Neural cell (in vitro differentiated cells): Measurements from ENCODE around the gene EFCAB8. TPM values are rescaled to one million over a fixed set of nuclear protein-coding genes. Genes with fewer than 3 reads are reported as not detected.

ENCODE experiments used
- H2AFZ ChIP-seq: fragments of 200-600, 300-800 bp; sonication (generic), shearing (Covaris generic); 2 replicates; pipeline ENCODE4 v1.6.0; 2014; ENCODE audit warnings: low read depth, mild to moderate bottlenecking, antibody characterized with exemption, low read length, moderate library complexity
- H3F3A ChIP-seq: fragments of 200-600 bp; shearing (Covaris generic); 2 replicates; pipeline ENCODE4 v1.6.1; 2016; ENCODE audit warnings: mild to moderate bottlenecking, moderate library complexity, mixed read lengths, antibody characterized with exemption, low read length; ENCODE audit not compliant: insufficient read depth, poor library complexity, severe bottlenecking
- H3K27ac ChIP-seq: fragments of 200-600, 300-800 bp; sonication (generic), shearing (Covaris generic); 2 replicates; pipeline ENCODE4 v1.5.1; 2014; ENCODE audit warnings: mild to moderate bottlenecking, low read length, moderate library complexity
- H3K27me3 ChIP-seq: fragments of 300-800, 200-600 bp; sonication (generic), shearing (Covaris generic); 2 replicates; pipeline ENCODE4 v1.6.0; 2014; ENCODE audit warnings: mild to moderate bottlenecking, low read depth, low read length, moderate library complexity; ENCODE audit not compliant: insufficient read depth
- H3K36me3 ChIP-seq: fragments of 300-800, 200-600 bp; sonication (generic), shearing (Covaris generic); 2 replicates; pipeline ENCODE4 v1.5.1; 2014; ENCODE audit warnings: mild to moderate bottlenecking, antibody characterized with exemption, low read length, moderate library complexity; ENCODE audit not compliant: insufficient read depth
- H3K4me2 ChIP-seq: fragments of 300-800, 200-600 bp; sonication (generic), shearing (Covaris generic); 2 replicates; pipeline ENCODE4 v1.6.0; 2014; ENCODE audit warnings: mild to moderate bottlenecking, low read length
- H3K4me3 ChIP-seq: fragments of 300-800, 200-600 bp; sonication (generic), shearing (Covaris generic); 2 replicates; pipeline ENCODE4 v1.5.1; 2014; ENCODE audit warnings: mild to moderate bottlenecking, low read length, moderate library complexity
- H3K79me2 ChIP-seq: fragments of 200-600 bp; shearing (Covaris generic); replicated peaks from 2 replicates; pipeline ENCODE4 v1.6.0; 2014; ENCODE audit warnings: mild to moderate bottlenecking, low read length, moderate library complexity; ENCODE audit not compliant: insufficient read depth
- H3K9ac ChIP-seq: fragments of 300-800, 200-600 bp; sonication (generic), shearing (Covaris generic); 2 replicates; pipeline ENCODE4 v1.6.1; 2016; ENCODE audit warnings: mild to moderate bottlenecking, low read length, mixed read lengths
- H3K9me2 ChIP-seq: fragments of 200-600 bp; shearing (Covaris generic); 2 replicates; pipeline ENCODE4 v1.6.1; 2016; ENCODE audit warnings: mild to moderate bottlenecking, low read length, mixed read lengths; ENCODE audit not compliant: insufficient read depth
- H3K9me3 ChIP-seq: fragments of 200-600, 300-800 bp; sonication (generic), shearing (Covaris generic); 2 replicates; pipeline ENCODE4 v1.6.1; 2016; ENCODE audit warnings: mild to moderate bottlenecking, mixed run types, low read length, moderate library complexity, mixed read lengths
- H4K20me1 ChIP-seq: fragments of 200-600 bp; shearing (Covaris generic); 2 replicates; pipeline ENCODE4 v1.6.1; 2016; ENCODE audit warnings: mild to moderate bottlenecking, mixed run types; ENCODE audit not compliant: insufficient read depth
- EP300 ChIP-seq: fragments of 450-650 bp; conservative IDR thresholded peaks from 2 replicates; pipeline ENCODE4 v1.6.1; 2014; ENCODE audit warnings: antibody characterized with exemption, mild to moderate bottlenecking, moderate library complexity; ENCODE audit not compliant: poor library complexity, severe bottlenecking
- EZH2 ChIP-seq: fragments of 200-600, 300-800 bp; shearing (Covaris generic), sonication (generic); IDR thresholded peaks from 2 replicates; pipeline ENCODE4 v1.6.1; 2014; ENCODE audit warnings: antibody characterized with exemption, low read length, borderline replicate concordance, mild to moderate bottlenecking; ENCODE audit not compliant: insufficient read depth, poor library complexity, severe bottlenecking
- MXI1 ChIP-seq: fragments of 450-650 bp; conservative IDR thresholded peaks from 2 replicates; pipeline ENCODE4 v1.6.1; 2014; ENCODE audit warnings: antibody characterized with exemption, mild to moderate bottlenecking; ENCODE audit not compliant: poor library complexity, severe bottlenecking
- POLR2AphosphoS5 ChIP-seq: IDR thresholded peaks from 2 replicates; pipeline ENCODE4 v1.6.1; 2012
- RAD21 ChIP-seq: fragments of 450-650 bp; conservative IDR thresholded peaks from 2 replicates; pipeline ENCODE4 v1.6.1; 2014; ENCODE audit warnings: antibody characterized with exemption, mild to moderate bottlenecking, moderate library complexity
- SMC3 ChIP-seq: fragments of 450-650 bp; conservative IDR thresholded peaks from 2 replicates; pipeline ENCODE4 v1.6.1; 2014; ENCODE audit warnings: antibody characterized with exemption, mild to moderate bottlenecking, moderate library complexity; ENCODE audit not compliant: poor library complexity
- TAF1 ChIP-seq: IDR thresholded peaks from 2 replicates; pipeline ENCODE4 v1.6.1; 2012; ENCODE audit warnings: low read depth
- polyA plus RNA-seq: library from polyadenylated mRNA; depleted of rRNA; stranded (reverse); fragments of >200 nt; gene quantifications from 2 replicates; pipeline ENCODE4 v1.2.3, GENCODE V29; 2014
- TF ChIP-seq, protein P1 (sequence below): IDR thresholded peaks from 2 replicates; pipeline ENCODE4 v1.6.1; 2012; ENCODE audit warnings: borderline replicate concordance
- TF ChIP-seq, protein P2 (sequence below): fragments of 450-650 bp; IDR thresholded peaks from 2 replicates; pipeline ENCODE4 v1.5.1; 2014; ENCODE audit warnings: antibody characterized with exemption, mild to moderate bottlenecking, moderate library complexity; ENCODE audit not compliant: poor library complexity, severe bottlenecking

The EFCAB8 gene
- polyA plus RNA-seq, 1 donor from 2014 or later = not detected

DNA sequence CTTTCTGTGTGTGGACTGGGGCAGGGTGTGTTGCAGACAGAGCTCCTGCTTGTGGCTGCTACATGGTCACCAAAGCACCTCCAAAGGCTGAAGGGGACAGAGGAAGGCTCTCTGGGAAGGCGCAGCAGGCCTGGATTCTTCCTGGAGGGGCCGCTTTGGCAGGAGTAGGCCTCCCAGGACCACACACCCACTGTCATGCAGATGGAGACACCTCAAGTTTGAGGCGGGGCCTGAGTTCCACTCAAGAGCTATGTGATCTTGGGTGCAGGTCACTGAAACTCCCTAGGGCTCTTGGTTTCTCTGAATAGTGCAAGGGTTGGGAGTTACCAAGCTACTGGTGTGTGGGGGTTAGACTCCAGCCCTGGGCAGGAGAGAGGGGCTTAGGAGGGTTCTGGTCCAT is 27.9 kb downstream of the EFCAB8 start:
- no peaks in the 10 kb centered on the region for H3K79me2 ChIP-seq
- TF ChIP-seq, protein P1, sequence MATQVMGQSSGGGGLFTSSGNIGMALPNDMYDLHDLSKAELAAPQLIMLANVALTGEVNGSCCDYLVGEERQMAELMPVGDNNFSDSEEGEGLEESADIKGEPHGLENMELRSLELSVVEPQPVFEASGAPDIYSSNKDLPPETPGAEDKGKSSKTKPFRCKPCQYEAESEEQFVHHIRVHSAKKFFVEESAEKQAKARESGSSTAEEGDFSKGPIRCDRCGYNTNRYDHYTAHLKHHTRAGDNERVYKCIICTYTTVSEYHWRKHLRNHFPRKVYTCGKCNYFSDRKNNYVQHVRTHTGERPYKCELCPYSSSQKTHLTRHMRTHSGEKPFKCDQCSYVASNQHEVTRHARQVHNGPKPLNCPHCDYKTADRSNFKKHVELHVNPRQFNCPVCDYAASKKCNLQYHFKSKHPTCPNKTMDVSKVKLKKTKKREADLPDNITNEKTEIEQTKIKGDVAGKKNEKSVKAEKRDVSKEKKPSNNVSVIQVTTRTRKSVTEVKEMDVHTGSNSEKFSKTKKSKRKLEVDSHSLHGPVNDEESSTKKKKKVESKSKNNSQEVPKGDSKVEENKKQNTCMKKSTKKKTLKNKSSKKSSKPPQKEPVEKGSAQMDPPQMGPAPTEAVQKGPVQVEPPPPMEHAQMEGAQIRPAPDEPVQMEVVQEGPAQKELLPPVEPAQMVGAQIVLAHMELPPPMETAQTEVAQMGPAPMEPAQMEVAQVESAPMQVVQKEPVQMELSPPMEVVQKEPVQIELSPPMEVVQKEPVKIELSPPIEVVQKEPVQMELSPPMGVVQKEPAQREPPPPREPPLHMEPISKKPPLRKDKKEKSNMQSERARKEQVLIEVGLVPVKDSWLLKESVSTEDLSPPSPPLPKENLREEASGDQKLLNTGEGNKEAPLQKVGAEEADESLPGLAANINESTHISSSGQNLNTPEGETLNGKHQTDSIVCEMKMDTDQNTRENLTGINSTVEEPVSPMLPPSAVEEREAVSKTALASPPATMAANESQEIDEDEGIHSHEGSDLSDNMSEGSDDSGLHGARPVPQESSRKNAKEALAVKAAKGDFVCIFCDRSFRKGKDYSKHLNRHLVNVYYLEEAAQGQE = no peak
- TF ChIP-seq, protein P2, sequence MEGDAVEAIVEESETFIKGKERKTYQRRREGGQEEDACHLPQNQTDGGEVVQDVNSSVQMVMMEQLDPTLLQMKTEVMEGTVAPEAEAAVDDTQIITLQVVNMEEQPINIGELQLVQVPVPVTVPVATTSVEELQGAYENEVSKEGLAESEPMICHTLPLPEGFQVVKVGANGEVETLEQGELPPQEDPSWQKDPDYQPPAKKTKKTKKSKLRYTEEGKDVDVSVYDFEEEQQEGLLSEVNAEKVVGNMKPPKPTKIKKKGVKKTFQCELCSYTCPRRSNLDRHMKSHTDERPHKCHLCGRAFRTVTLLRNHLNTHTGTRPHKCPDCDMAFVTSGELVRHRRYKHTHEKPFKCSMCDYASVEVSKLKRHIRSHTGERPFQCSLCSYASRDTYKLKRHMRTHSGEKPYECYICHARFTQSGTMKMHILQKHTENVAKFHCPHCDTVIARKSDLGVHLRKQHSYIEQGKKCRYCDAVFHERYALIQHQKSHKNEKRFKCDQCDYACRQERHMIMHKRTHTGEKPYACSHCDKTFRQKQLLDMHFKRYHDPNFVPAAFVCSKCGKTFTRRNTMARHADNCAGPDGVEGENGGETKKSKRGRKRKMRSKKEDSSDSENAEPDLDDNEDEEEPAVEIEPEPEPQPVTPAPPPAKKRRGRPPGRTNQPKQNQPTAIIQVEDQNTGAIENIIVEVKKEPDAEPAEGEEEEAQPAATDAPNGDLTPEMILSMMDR = no peak
- TF ChIP-seq EZH2 = no peak
- TF ChIP-seq EP300 = no peak
- TF ChIP-seq RAD21 = no peak
- TF ChIP-seq TAF1 = no peak
- no peak for TF ChIP-seq SMC3
- TF ChIP-seq MXI1 = no peak
- no peak for TF ChIP-seq POLR2AphosphoS5
- no peaks in the 10 kb centered on the region for H4K20me1 ChIP-seq
- H3K4me2 ChIP-seq = no peak overlapping the region
- H3K9me3 ChIP-seq = no peaks in the 10 kb centered on the region
- H3K4me3 ChIP-seq = no peak overlapping the region
- no peak overlapping the region for H3K27ac ChIP-seq
- no peaks in the 10 kb centered on the region for H3K36me3 ChIP-seq
- no peaks in the 10 kb centered on the region for H3K27me3 ChIP-seq
- no peak overlapping the region for H3K9ac ChIP-seq
- no peaks in the 10 kb centered on the region for H3K9me2 ChIP-seq
- H3F3A ChIP-seq = no peaks in the 10 kb centered on the region
- H2AFZ ChIP-seq = no peak overlapping the region

DNA sequence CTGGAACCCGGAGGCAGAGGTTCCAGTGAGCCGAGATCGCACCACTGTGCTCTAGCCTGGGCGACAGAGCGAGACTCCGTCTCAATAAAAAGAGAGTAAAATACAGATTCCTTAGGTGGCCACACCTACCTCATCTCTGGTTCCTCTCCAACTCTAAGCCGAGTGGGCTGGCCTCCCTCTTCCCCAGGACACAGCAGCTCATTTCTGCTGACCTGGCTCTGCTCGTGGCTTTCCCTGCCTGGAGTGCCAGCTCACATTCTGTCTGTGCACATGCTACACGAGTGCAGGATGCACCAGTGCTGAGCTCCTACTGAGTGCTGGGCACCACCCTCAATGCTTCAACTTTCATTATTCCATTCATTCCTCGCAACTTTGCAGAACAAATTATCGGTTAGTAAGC is 28.8 kb downstream of the EFCAB8 start:
- H3K27ac ChIP-seq = no peak overlapping the region
- H3K27me3 ChIP-seq = no peaks in the 10 kb centered on the region
- H4K20me1 ChIP-seq = no peaks in the 10 kb centered on the region
- H2AFZ ChIP-seq = no peak overlapping the region
- H3K4me3 ChIP-seq = no peak overlapping the region
- H3F3A ChIP-seq = no peaks in the 10 kb centered on the region
- H3K9me3 ChIP-seq = no peaks in the 10 kb centered on the region
- H3K9me2 ChIP-seq = no peaks in the 10 kb centered on the region
- no peak overlapping the region for H3K4me2 ChIP-seq
- TF ChIP-seq MXI1 (no peak), POLR2AphosphoS5 (no peak), RAD21 (no peak), SMC3 (no peak), EZH2 (no peak), TAF1 (no peak), EP300 (no peak)
- TF ChIP-seq, protein P2 = no peak
- TF ChIP-seq, protein P1 = no peak
- no peaks in the 10 kb centered on the region for H3K79me2 ChIP-seq
- H3K9ac ChIP-seq = no peak overlapping the region
- no peaks in the 10 kb centered on the region for H3K36me3 ChIP-seq
